Right lobe of liver (tissue), 4 donors: ENCODE measurements around the gene MTHFD1L.
"Not testable (repeated sequence)": the region's sequence is repeated elsewhere in the genome, so short reads cannot be mapped to it uniquely, and the experiment has no call there.

Source experiments
- POLR2A ChIP-seq: fragments of 450-650 bp; IDR thresholded peaks from one replicate; pipeline ENCODE4 v1.6.1; 2017; ENCODE audit warnings: antibody characterized with exemption, mild to moderate bottlenecking
- TF ChIP-seq, protein P1 (sequence below), 4 donors: fragments of 200-600 bp in 3 of 4; fragments of 450-650 bp in 1 of 4; IDR thresholded peaks; one replicate each; pipeline versions ENCODE4 v1.5.1 to v1.8.0; 2016 to 2022; ENCODE audit warnings: antibody characterized with exemption in 4 of 4, mild to moderate bottlenecking in 2 of 4
- donor health status: DM: no; HTN: no; CAD: no.
- donor health status: DM: no; HTN: no; CAD: no.
- donor health status: DM: no; HTN: yes; CAD: no.

GRCh38 chr6:151042911-151043330 lies 177.4 kb downstream of the MTHFD1L start:
- TF ChIP-seq POLR2A, result not testable (repeated sequence)
- TF ChIP-seq, protein P1, sequence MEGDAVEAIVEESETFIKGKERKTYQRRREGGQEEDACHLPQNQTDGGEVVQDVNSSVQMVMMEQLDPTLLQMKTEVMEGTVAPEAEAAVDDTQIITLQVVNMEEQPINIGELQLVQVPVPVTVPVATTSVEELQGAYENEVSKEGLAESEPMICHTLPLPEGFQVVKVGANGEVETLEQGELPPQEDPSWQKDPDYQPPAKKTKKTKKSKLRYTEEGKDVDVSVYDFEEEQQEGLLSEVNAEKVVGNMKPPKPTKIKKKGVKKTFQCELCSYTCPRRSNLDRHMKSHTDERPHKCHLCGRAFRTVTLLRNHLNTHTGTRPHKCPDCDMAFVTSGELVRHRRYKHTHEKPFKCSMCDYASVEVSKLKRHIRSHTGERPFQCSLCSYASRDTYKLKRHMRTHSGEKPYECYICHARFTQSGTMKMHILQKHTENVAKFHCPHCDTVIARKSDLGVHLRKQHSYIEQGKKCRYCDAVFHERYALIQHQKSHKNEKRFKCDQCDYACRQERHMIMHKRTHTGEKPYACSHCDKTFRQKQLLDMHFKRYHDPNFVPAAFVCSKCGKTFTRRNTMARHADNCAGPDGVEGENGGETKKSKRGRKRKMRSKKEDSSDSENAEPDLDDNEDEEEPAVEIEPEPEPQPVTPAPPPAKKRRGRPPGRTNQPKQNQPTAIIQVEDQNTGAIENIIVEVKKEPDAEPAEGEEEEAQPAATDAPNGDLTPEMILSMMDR (IDR thresholded peaks at IDR 0.05), result not testable (repeated sequence)
